Measurements from ENCODE around the gene ZNF268. TPM values are rescaled to one million over a fixed set of nuclear protein-coding genes. Genes with fewer than 3 reads are reported as not detected.
"Not testable (repeated sequence)": the region's sequence is repeated elsewhere in the genome, so short reads cannot be mapped to it uniquely, and the experiment has no call there.

Gene ZNF268
- total RNA-seq, 1 experiment from 2014 or later = 22.4 TPM

- TF ChIP-seq SIN3A (IDR thresholded peaks at IDR 0.05; ENCODE audit: borderline replicate concordance, insufficient read depth, low read depth, low read length) (no peak), REST (IDR thresholded peaks at IDR 0.05; ENCODE audit: insufficient read depth in 1 of 2, low read depth in 2 of 2, low read length in 1 of 2) (no peak), POLR2AphosphoS5 (IDR thresholded peaks at IDR 0.05; ENCODE audit: low read depth, low read length) (no peak), TCF7L2 (IDR thresholded peaks at IDR 0.05; ENCODE audit: low read depth, low read length) (no peak), CTCF (IDR thresholded peaks at IDR 0.05) (no peak)
- BruUV-seq (replicated peaks) = no TSS peak
- no peaks in the 10 kb centered on the region for H3K36me3 ChIP-seq (ENCODE audit: control insufficient read depth, insufficient read depth, low read length)
- ATAC-seq (no peak), DNase-seq (ENCODE audit: low read depth, low spot score) (no peak)
- H3K9me3 ChIP-seq (ENCODE audit: control insufficient read depth, insufficient read depth, low read depth, low read length) = peaks cover 2% of the 10 kb centered on the region; the same call in 1 of the 2 replicates
- in situ Hi-C loops (cut with HindIII; ENCODE audit: low pct_unique_long_range_greater_than_20kb, low sequenced_read_pairs) (no loop called here), intact Hi-C loops (cut with micrococcal nuclease; ENCODE audit: unreplicated experiment) (no loop called here)
- ChIA-PET POLR2A (no interaction called here), CTCF (no interaction called here)
- H3K4me1 ChIP-seq (ENCODE audit: control insufficient read depth, insufficient read depth, low read length) = no peaks in the 10 kb centered on the region; the same call in 1 of the 2 replicates
- no peaks in the 10 kb centered on the region for H3K27me3 ChIP-seq (ENCODE audit: control insufficient read depth, insufficient read depth, low read length)
- no peak overlapping the region for H3K4me3 ChIP-seq (ENCODE audit: low read depth in 2 of 2, low read length in 2 of 2)
- H3K27ac ChIP-seq (ENCODE audit: low read length) = no peak overlapping the region
Observed at GRCh38 chr12:133236556-133236955, 55.3 kb downstream of the ZNF268 start.

GRCh38 chr12:133251732-133252131 is 70.4 kb downstream of the ZNF268 start:
- H3K4me1 ChIP-seq (ENCODE audit: control insufficient read depth, insufficient read depth, low read length) = no peaks in the 10 kb centered on the region
- no peaks in the 10 kb centered on the region for H3K27me3 ChIP-seq (ENCODE audit: control insufficient read depth, insufficient read depth, low read length)
- H3K9me3 ChIP-seq (ENCODE audit: control insufficient read depth, insufficient read depth, low read depth, low read length) = peaks cover 12% of the 10 kb centered on the region; the same call in 1 of the 2 replicates
- no peak for TF ChIP-seq TCF7L2 (IDR thresholded peaks at IDR 0.05; ENCODE audit: low read depth, low read length)
- no peak for TF ChIP-seq REST (IDR thresholded peaks at IDR 0.05; ENCODE audit: insufficient read depth in 1 of 2, low read depth in 2 of 2, low read length in 1 of 2)
- TF ChIP-seq CTCF (IDR thresholded peaks at IDR 0.05) = no peak
- TF ChIP-seq SIN3A (IDR thresholded peaks at IDR 0.05; ENCODE audit: borderline replicate concordance, insufficient read depth, low read depth, low read length) = no peak
- TF ChIP-seq POLR2AphosphoS5 (IDR thresholded peaks at IDR 0.05; ENCODE audit: low read depth, low read length) = no peak
- no peak overlapping the region for H3K4me3 ChIP-seq (ENCODE audit: low read depth in 2 of 2, low read length in 2 of 2)
- ATAC-seq (no peak), DNase-seq (ENCODE audit: low read depth, low spot score) (no peak)
- ChIA-PET CTCF (no interaction called here), POLR2A (no interaction called here)
- intact Hi-C loops (cut with micrococcal nuclease; ENCODE audit: unreplicated experiment) (no loop called here), in situ Hi-C loops (cut with HindIII; ENCODE audit: low pct_unique_long_range_greater_than_20kb, low sequenced_read_pairs) (no loop called here)
- no TSS peak for BruUV-seq (replicated peaks)
- no peak overlapping the region for H3K27ac ChIP-seq (ENCODE audit: low read length)
- H3K36me3 ChIP-seq (ENCODE audit: control insufficient read depth, insufficient read depth, low read length) = no peaks in the 10 kb centered on the region

- CTCF ChIA-PET; H3K27ac ChIP-seq (ENCODE audit: low read length); POLR2A ChIA-PET; DNase-seq (ENCODE audit: low read depth, low spot score); ATAC-seq; H3K4me3 ChIP-seq (ENCODE audit: low read depth in 2 of 2, low read length in 2 of 2); H3K36me3 ChIP-seq (ENCODE audit: control insufficient read depth, insufficient read depth, low read length); intact Hi-C loops (cut with micrococcal nuclease; ENCODE audit: unreplicated experiment); H3K27me3 ChIP-seq (ENCODE audit: control insufficient read depth, insufficient read depth, low read length); H3K4me1 ChIP-seq (ENCODE audit: control insufficient read depth, insufficient read depth, low read length); BruUV-seq (replicated peaks); in situ Hi-C loops (cut with HindIII; ENCODE audit: low pct_unique_long_range_greater_than_20kb, low sequenced_read_pairs): not testable (repeated sequence)
- H3K9me3 ChIP-seq (ENCODE audit: control insufficient read depth, insufficient read depth, low read depth, low read length) = peaks cover 12% of the 10 kb centered on the region; the same call in 1 of the 2 replicates
Observed at GRCh38 chr12:133255833-133256232, 74.5 kb downstream of the ZNF268 start.
